GM06990 (cell line): ENCODE measurements around the gene SEMA3B.

Source experiments
- DNase-seq: peaks from one replicate; pipeline ENCODE4 v3.0.0-alpha.2; 2011; ENCODE audit not compliant: insufficient read length; ENCODE audit errors: extremely low read depth
- H3K27me3 ChIP-seq: replicated peaks from 2 replicates; pipeline ENCODE4 v1.6.0; 2011; ENCODE audit warnings: low read length; ENCODE audit not compliant: control insufficient read depth, insufficient read depth
- H3K36me3 ChIP-seq: 2 replicates; pipeline ENCODE4 v1.5.1; 2011; ENCODE audit warnings: low read length; ENCODE audit not compliant: control insufficient read depth, insufficient read depth
- H3K4me3 ChIP-seq: replicated peaks from 2 replicates; pipeline ENCODE4 v1.5.1; 2011; ENCODE audit warnings: low read depth, mild to moderate bottlenecking, control low read depth, low read length
- TF ChIP-seq, protein P1 (sequence below): IDR thresholded peaks from 2 replicates; pipeline ENCODE4 v1.5.1; 2011; ENCODE audit warnings: low read length, control low read depth, mild to moderate bottlenecking, inconsistent platforms; ENCODE audit not compliant: insufficient read depth, poor library complexity, severe bottlenecking

Gene SEMA3B

DNA sequence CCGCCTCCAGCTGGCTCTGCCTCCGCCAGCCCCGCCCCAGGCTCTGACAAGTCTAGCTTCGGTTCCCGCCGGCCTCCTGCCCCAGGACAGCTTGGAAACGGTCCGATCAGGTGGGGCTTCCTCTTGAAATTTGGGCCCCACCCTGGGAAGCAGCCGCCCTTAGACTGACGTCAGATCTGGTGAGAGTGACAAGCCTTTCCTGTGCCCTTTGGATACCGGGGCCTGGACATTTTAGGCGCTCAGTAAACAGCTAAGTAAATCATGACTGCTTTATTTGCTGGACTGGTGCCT lies 30.6 kb downstream of the SEMA3B start:
- H3K4me3 ChIP-seq, result peak overlapping the region; percentile 63
- no peaks in the 10 kb centered on the region for H3K36me3 ChIP-seq
- TF ChIP-seq, protein P1, sequence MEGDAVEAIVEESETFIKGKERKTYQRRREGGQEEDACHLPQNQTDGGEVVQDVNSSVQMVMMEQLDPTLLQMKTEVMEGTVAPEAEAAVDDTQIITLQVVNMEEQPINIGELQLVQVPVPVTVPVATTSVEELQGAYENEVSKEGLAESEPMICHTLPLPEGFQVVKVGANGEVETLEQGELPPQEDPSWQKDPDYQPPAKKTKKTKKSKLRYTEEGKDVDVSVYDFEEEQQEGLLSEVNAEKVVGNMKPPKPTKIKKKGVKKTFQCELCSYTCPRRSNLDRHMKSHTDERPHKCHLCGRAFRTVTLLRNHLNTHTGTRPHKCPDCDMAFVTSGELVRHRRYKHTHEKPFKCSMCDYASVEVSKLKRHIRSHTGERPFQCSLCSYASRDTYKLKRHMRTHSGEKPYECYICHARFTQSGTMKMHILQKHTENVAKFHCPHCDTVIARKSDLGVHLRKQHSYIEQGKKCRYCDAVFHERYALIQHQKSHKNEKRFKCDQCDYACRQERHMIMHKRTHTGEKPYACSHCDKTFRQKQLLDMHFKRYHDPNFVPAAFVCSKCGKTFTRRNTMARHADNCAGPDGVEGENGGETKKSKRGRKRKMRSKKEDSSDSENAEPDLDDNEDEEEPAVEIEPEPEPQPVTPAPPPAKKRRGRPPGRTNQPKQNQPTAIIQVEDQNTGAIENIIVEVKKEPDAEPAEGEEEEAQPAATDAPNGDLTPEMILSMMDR, result no peak
- DNase-seq, result no peak
- H3K27me3 ChIP-seq, result no peaks in the 10 kb centered on the region

DNA sequence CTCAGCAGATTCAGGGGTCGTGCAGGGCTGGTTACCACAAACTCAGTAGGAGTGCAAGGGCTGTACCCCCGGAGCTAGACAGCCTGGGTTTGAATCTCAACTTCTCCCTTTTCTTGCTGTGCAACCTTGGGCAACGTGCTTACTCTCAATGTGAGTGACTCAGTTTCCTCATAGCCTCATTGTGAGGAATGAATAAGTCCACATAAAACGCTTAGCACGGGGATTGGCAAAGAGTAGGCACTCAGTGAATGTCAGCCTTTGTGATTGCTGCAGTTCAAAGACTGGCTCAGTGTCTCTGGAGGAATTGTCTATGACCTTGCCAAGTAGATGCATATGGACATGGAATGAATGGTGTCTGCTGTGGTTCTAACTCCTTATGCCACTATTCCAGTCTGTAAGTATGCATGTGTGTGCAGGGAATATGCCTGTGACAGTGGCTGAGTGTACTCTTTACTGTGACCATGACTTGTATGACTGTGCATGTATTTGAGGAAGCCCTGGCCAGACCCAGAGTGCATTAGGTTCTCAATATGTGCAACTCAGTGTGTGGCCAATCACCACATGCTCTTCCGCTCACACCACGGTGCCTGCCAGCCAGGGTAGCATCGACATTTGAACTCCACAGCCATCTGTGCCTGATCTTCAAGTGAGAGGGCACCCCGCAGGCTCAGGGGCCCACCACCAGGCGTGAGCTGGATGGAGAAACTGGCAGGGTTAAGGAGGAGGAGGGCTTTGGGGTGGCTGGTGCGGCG lies 31.2 kb downstream of the SEMA3B start:
- TF ChIP-seq, protein P1, result no peak
- no peak for DNase-seq
- H3K4me3 ChIP-seq, result peak overlapping the region; percentile 63
- no peaks in the 10 kb centered on the region for H3K27me3 ChIP-seq
- H3K36me3 ChIP-seq, result no peaks in the 10 kb centered on the region

DNA sequence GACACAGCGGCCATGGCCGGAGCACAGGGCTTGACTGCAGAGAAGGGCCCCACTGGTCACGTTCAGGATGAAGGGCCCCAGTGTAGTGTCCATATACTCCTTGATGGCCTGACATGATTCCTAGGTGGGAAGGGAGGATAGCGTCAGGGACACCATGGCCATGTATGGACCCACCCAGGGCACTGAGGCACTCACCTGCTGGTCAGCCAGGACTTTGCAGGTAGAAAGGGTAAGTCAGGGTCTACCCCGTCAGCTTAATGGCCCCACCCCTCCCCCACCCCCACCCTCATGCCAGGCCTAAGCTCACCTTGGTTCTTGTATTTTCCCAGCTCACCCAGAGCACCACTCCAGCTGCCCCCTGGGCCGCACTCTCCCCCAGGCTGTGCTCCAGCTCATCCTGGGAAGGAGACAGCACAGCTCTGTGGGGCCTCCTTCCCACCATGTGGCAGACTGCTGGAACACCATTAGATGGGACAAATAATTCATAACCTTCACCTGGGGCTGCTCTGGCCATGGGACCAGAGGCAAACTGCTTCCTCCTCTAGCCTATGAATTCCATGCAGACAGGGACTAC lies 31.8 kb downstream of the SEMA3B start:
- H3K4me3 ChIP-seq, result no peak overlapping the region

DNA sequence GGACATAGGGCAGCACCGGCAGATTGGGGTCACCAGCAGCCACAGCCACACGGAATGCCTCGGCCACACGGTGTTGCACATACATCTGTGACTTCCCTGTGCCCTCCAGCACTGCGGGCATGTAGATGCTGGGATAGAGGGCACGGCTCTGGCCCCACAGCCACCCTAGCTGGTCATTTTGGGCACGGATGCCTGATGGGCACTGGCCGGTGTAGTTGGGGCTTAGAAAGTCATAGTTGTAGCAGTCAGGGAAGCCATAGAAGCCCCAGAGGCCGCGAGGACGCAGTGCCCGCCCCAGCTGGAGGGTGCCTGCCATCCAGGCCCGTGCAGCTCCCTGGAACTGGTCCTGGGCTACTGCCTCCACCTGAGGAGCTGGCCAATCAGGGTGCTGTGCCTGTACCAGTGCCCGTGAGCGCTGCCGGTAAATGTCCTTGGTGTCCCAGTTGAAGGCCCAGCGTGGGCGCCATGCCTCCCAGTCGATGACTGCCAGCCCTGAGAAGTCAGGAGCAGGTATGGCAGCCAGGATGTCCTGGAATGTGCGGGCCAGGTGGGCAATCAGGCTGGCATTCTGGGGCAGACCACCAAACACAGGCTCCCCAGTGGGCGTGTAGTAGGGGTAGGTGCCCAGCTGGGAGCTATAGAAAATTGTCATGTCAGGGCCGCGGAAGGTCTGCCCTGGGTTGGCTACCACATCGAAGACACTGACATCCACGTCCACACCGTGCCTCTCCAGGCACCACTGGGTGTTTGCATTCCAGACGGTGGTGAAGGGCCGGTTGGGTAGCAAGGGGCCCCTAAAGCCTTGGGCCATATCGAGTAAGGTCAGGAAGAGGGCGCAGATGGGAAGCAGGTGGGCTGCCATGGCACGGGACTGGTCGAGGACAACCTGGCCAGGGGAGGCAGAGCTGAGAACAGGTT lies 33.4 kb downstream of the SEMA3B start:
- no peaks in the 10 kb centered on the region for H3K27me3 ChIP-seq
- no peak overlapping the region for H3K4me3 ChIP-seq
- no peaks in the 10 kb centered on the region for H3K36me3 ChIP-seq
- TF ChIP-seq, protein P1, result no peak
- no peak for DNase-seq

More for the DNA sequence above, 31.8 kb downstream of the SEMA3B start:
- TF ChIP-seq, protein P1, result no peak
- no peak for DNase-seq
- Histone ChIP-seq H3K27me3 (no peaks in the 10 kb centered on the region), H3K36me3 (no peaks in the 10 kb centered on the region)

DNA sequence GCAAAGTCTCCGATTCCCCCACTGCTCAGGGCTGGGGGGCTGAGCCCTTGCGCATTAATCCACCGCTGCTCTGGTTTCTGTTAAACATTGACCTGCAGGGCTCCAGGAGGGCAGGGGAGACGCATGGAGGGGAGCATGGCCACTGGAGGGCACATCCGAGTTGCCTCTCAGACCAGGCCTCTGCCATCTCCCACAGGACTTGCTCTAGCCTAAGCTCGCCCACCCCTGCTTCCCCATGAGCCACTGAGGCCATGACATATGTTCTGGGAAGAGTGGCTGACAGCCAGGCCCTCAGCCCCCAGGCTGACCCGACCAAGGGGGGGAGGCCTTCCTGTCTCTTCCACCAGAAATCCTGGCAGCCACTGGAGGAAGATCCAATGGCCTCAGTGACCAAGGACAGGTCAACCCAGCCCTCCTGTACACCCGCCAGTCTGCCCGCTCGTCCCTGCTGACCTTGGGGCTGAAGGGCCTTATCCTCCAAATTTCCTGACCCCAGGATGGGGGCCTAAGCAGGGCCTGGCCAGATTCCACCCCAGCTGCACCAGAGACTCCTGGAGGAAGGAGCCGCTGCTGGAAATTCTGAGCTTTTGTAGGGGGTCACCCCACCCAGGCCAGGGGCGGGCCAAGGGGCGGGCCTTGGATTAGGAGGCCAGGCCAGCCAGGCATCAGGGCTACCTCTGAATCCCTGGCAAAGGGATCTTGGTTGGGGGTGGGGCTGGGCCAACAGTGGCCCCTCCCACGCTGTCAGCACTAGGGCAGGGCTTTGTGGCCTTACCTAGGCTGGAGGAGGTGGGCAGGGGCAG lies 34.3 kb downstream of the SEMA3B start, which contains the start of gene HYAL1:
TSS of gene HYAL1 (minus strand) at position 562 of the 803 bp plus-strand sequence. CDS start 618 bp downstream, outside the sequence.
- no peaks in the 10 kb centered on the region for H3K36me3 ChIP-seq
- H3K4me3 ChIP-seq, result no peak within 1 kb of the TSS
- no peak for DNase-seq
- TF ChIP-seq, protein P1, result no peak
- no peaks in the 10 kb centered on the region for H3K27me3 ChIP-seq
